Sigmoid colon (tissue), 4 donors: ENCODE data around the gene FOXP1.

Experiments
- CTCF ChIP-seq, 4 experiments: fragments of 450-650 bp in 3 of 4; fragments of 200-600 bp in 1 of 4; IDR thresholded peaks; one replicate each; pipeline ENCODE4 v1.5.1; 2016 to 2019; ENCODE audit warnings: antibody characterized with exemption in 4 of 4, mild to moderate bottlenecking in 3 of 4, moderate library complexity in 2 of 4
- EP300 ChIP-seq, 4 donors: sonication (generic); formaldehyde crosslinking; IDR thresholded peaks; one replicate each; pipeline ENCODE4 v1.6.1; 2017; ENCODE audit warnings: antibody characterized with exemption in 4 of 4
- POLR2A ChIP-seq, 2 donors: fragments of 450-650 bp; IDR thresholded peaks; one replicate each; pipeline ENCODE4 v1.6.1; 2016; ENCODE audit warnings: antibody characterized with exemption in 2 of 2, mild to moderate bottlenecking in 2 of 2, moderate library complexity in 2 of 2
- POLR2AphosphoS5 ChIP-seq, 4 donors: sonication (generic); formaldehyde crosslinking; IDR thresholded peaks; one replicate each; pipeline ENCODE4 v1.6.1; 2017; ENCODE audit warnings: antibody characterized with exemption in 4 of 4

- TF ChIP-seq CTCF (IDR thresholded peaks at IDR 0.05), result no peak
- TF ChIP-seq EP300 (IDR thresholded peaks at IDR 0.05), result no peak
- TF ChIP-seq POLR2A (IDR thresholded peaks at IDR 0.05), result no peak
- no peak for TF ChIP-seq POLR2AphosphoS5 (IDR thresholded peaks at IDR 0.05)
Measured at GRCh38 chr3:71600646-71601288, 17.2 kb upstream of the FOXP1 start.
